Suprapubic skin (tissue), 4 donors: Measurements from ENCODE around the gene NCAPG2. TPM values are rescaled to one million over a fixed set of nuclear protein-coding genes. Genes with fewer than 3 reads are reported as not detected.

Experiments used
- DNase-seq, 2 donors: peaks; one replicate each; pipeline ENCODE4 v3.0.0-alpha.2; 2019; ENCODE audit warnings: low spot score in 2 of 2
- H3K27ac ChIP-seq: fragments of 200-600 bp; sonication (generic); one replicate; pipeline ENCODE4 v1.5.1; 2019
- H3K27me3 ChIP-seq: fragments of 200-600 bp; sonication (generic); one replicate; pipeline ENCODE4 v1.5.1; 2019
- H3K36me3 ChIP-seq: fragments of 200-600 bp; sonication (generic); one replicate; pipeline ENCODE4 v1.5.1; 2019
- H3K4me1 ChIP-seq: fragments of 200-600 bp; sonication (generic); one replicate; pipeline ENCODE4 v1.5.1; 2019
- H3K4me3 ChIP-seq: fragments of 200-600 bp; sonication (generic); one replicate; pipeline ENCODE4 v1.5.1; 2019; ENCODE audit warnings: mild to moderate bottlenecking
- H3K9me3 ChIP-seq: fragments of 200-600 bp; sonication (generic); one replicate; pipeline ENCODE4 v1.5.1; 2019
- CTCF ChIP-seq, 2 donors: fragments of 200-600 bp in 1 of 2; fragments of 450-650 bp in 1 of 2; sonication (generic) in 1 of 2; IDR thresholded peaks; one replicate each; pipeline ENCODE4 v1.5.1; 2016 to 2019; ENCODE audit warnings: antibody characterized with exemption in 2 of 2, mild to moderate bottlenecking in 1 of 2, moderate library complexity in 1 of 2
- EP300 ChIP-seq: sonication (generic); formaldehyde crosslinking; IDR thresholded peaks from one replicate; pipeline ENCODE4 v1.6.1; 2017; ENCODE audit warnings: antibody characterized with exemption
- POLR2A ChIP-seq, 2 donors: fragments of 450-650 bp; IDR thresholded peaks; one replicate each; pipeline ENCODE4 v1.6.1; 2017; ENCODE audit warnings: antibody characterized with exemption in 2 of 2, mild to moderate bottlenecking in 2 of 2, moderate library complexity in 2 of 2
- POLR2AphosphoS5 ChIP-seq, 3 donors: sonication (generic); formaldehyde crosslinking; IDR thresholded peaks; one replicate each; pipeline ENCODE4 v1.6.1; 2017; ENCODE audit warnings: antibody characterized with exemption in 3 of 3
- WGBS: methylation state at CpG from one replicate; pipeline ENCODE4 v1.1.5; 2018; 5-methylcytosine and 5-hydroxymethylcytosine counted together
- total RNA-seq, 4 donors: library from RNA; depleted of rRNA; stranded (reverse); fragments of >200 nt; gene quantifications; one replicate each; pipeline ENCODE4 v1.1.0, GENCODE V29; 2016

The NCAPG2 gene
- total RNA-seq, 4 donors from 2014 or later, result 5.6 to 11.4 (median 7.2) TPM

GRCh38 chr7:158722574-158723237, 18.1 kb upstream of the NCAPG2 start:
- 84% methylated on average over 6 of the region's 6 CpGs for WGBS
- Histone ChIP-seq H3K36me3 (no peaks in the 10 kb centered on the region), H3K4me1 (no peaks in the 10 kb centered on the region), H3K4me3 (no peak overlapping the region), H3K27ac (no peak overlapping the region), H3K9me3 (no peaks in the 10 kb centered on the region), H3K27me3 (no peaks in the 10 kb centered on the region)
- DNase-seq, result no peak
- TF ChIP-seq CTCF (IDR thresholded peaks at IDR 0.05) (no peak), POLR2AphosphoS5 (IDR thresholded peaks at IDR 0.05) (no peak), POLR2A (IDR thresholded peaks at IDR 0.05) (no peak), EP300 (no peak)

GRCh38 chr7:158720112-158720511, 15.5 kb upstream of the NCAPG2 start:
- TF ChIP-seq POLR2A (IDR thresholded peaks at IDR 0.05), result no peak
- no peak for TF ChIP-seq POLR2AphosphoS5 (IDR thresholded peaks at IDR 0.05)
- TF ChIP-seq EP300, result no peak
- TF ChIP-seq CTCF (IDR thresholded peaks at IDR 0.05), result no peak
- Histone ChIP-seq H3K4me1 (no peaks in the 10 kb centered on the region), H3K27ac (no peak overlapping the region), H3K9me3 (no peaks in the 10 kb centered on the region), H3K4me3 (no peak overlapping the region), H3K36me3 (no peaks in the 10 kb centered on the region), H3K27me3 (no peaks in the 10 kb centered on the region)
- no peak for DNase-seq
- 72% methylated on average over 9 of the region's 9 CpGs for WGBS

GRCh38 chr7:158716802-158717201, 12.2 kb upstream of the NCAPG2 start:
- Histone ChIP-seq H3K27me3 (no peaks in the 10 kb centered on the region), H3K27ac (no peak overlapping the region), H3K9me3 (no peaks in the 10 kb centered on the region), H3K4me3 (no peak overlapping the region), H3K4me1 (no peaks in the 10 kb centered on the region), H3K36me3 (no peaks in the 10 kb centered on the region)
- WGBS, result 83% methylated on average over 1 of the region's 1 CpG
- DNase-seq, result no peak
- TF ChIP-seq CTCF (IDR thresholded peaks at IDR 0.05) (no peak), POLR2AphosphoS5 (IDR thresholded peaks at IDR 0.05) (no peak), EP300 (no peak), POLR2A (IDR thresholded peaks at IDR 0.05) (no peak)

GRCh38 chr7:158710651-158711102, 6.1 kb upstream of the NCAPG2 start:
- Histone ChIP-seq H3K9me3 (no peaks in the 10 kb centered on the region), H3K4me1 (peaks cover under 1% of the 10 kb centered on the region), H3K27me3 (no peaks in the 10 kb centered on the region), H3K4me3 (no peak overlapping the region), H3K27ac (no peak overlapping the region), H3K36me3 (no peaks in the 10 kb centered on the region)
- DNase-seq, result no peak
- WGBS, result 84% methylated on average over 7 of the region's 7 CpGs
- TF ChIP-seq POLR2A (IDR thresholded peaks at IDR 0.05) (no peak), POLR2AphosphoS5 (IDR thresholded peaks at IDR 0.05) (no peak), CTCF (IDR thresholded peaks at IDR 0.05) (no peak), EP300 (no peak)

GRCh38 chr7:158707610-158708009, 3.0 kb upstream of the NCAPG2 start:
- no peaks in the 10 kb centered on the region for H3K27me3 ChIP-seq
- 38% methylated on average over 3 of the region's 4 CpGs for WGBS
- TF ChIP-seq CTCF (IDR thresholded peaks at IDR 0.05), result no peak
- H3K36me3 ChIP-seq, result no peaks in the 10 kb centered on the region
- no peak overlapping the region for H3K27ac ChIP-seq
- no peak overlapping the region for H3K4me3 ChIP-seq
- H3K9me3 ChIP-seq, result no peaks in the 10 kb centered on the region
- peaks cover 14% of the 10 kb centered on the region for H3K4me1 ChIP-seq
- DNase-seq, result no peak
